ENCODE results near the gene LCK. TPM values are rescaled to one million over a fixed set of nuclear protein-coding genes. Genes with fewer than 3 reads are reported as not detected.

LCK gene
- total and polyA plus RNA-seq, 7 donors = 0.10 to 0.89 (median 0.77) TPM

DNA sequence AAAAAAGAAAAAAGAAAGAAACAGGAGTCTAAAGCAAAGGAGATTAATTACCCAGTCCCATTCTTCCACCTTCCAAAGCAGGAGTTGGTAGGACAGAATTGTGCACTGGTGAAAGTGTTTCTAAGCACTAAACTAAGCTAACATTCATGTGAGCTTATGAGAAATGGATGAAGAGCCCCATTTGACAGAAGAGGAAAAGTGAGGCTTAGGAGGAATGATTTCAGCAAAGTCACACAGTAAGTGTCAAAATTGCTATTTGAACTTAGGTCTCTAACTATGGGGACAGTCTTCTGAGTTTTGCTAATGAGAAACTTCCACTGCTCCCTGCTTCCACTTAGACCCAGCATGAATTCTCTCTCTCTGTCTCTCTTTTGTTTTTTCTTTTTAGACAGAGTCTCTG lies 18.7 kb downstream of the LCK start:
- Histone ChIP-seq H3K27me3 (ENCODE audit: insufficient read depth in 3 of 3, low read length in 2 of 3) (peaks cover 0 to 19% (median 15%) of the 10 kb centered on the region in 3 donors), H3K36me3 (ENCODE audit: insufficient read depth in 1 of 2, low read depth in 1 of 2) (no peaks in the 10 kb centered on the region), H3K4me1 (no peaks in the 10 kb centered on the region), H3K27ac (no peak overlapping the region), H3K9me3 (no peaks in the 10 kb centered on the region), H3K4me3 (no peak overlapping the region)
- DNase-seq (no peak), ATAC-seq (no peak)
- intact Hi-C loops (cut with DNase I) = no loop called here
- TF ChIP-seq, protein P1, sequence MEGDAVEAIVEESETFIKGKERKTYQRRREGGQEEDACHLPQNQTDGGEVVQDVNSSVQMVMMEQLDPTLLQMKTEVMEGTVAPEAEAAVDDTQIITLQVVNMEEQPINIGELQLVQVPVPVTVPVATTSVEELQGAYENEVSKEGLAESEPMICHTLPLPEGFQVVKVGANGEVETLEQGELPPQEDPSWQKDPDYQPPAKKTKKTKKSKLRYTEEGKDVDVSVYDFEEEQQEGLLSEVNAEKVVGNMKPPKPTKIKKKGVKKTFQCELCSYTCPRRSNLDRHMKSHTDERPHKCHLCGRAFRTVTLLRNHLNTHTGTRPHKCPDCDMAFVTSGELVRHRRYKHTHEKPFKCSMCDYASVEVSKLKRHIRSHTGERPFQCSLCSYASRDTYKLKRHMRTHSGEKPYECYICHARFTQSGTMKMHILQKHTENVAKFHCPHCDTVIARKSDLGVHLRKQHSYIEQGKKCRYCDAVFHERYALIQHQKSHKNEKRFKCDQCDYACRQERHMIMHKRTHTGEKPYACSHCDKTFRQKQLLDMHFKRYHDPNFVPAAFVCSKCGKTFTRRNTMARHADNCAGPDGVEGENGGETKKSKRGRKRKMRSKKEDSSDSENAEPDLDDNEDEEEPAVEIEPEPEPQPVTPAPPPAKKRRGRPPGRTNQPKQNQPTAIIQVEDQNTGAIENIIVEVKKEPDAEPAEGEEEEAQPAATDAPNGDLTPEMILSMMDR (IDR thresholded peaks at IDR 0.05) = no peak

DNA sequence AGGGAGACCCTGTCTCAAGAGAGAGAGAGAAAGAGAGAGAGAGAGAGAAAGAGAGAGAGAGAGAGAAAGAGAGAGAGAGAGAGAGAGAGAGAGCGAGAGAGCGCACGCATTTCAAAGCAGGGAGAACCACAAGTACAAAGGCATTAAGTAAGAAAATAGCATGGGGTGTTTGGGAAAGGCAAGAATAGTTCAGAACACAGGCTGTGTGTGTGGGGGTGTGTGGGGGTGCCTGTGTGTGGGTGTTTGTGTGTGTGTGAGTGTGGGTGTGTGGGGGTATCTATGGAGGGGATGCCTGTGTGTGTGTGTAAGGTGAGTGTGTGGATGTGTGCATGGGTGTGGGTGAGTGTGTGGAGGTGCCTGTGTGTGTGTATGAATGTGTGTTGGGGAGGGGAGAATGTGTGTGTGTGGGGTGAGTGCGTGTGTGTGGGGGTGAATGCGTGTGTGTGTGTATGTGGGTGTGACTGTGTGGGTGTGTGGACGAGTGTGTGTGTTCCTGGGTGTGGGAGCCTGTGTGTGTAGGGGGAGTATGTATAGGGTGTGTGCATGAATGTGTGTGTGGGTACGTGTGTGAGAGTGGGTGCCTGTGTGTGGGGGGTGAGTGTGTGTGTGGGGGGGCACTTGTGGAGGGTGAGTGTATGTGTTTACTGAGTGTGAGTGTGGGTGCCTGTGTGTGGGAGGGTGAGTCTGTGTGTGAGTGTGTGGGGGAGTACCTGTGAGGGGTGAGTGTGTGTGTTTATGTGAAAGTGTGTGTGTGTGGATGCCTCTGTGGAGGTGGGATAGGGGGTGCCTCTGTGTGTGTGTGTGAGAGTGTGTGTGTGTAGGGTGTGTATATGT lies 21.7 kb downstream of the LCK start:
- H3K27me3 ChIP-seq (ENCODE audit: insufficient read depth in 3 of 3, low read length in 2 of 3) = peaks cover 0 to 37% (median 25%) of the 10 kb centered on the region in 3 donors
- 61 to 78% (median 74%) methylated on average over 7 of the region's 7 CpGs for WGBS, 3 donors
- H3K4me3 ChIP-seq = no peak overlapping the region
- no peaks in the 10 kb centered on the region for H3K4me1 ChIP-seq
- TF ChIP-seq, protein P1 (IDR thresholded peaks at IDR 0.05) = no peak
- no peaks in the 10 kb centered on the region for H3K36me3 ChIP-seq (ENCODE audit: insufficient read depth in 1 of 2, low read depth in 1 of 2)
- intact Hi-C loops (cut with DNase I) = no loop called here
- no peaks in the 10 kb centered on the region for H3K9me3 ChIP-seq
- H3K27ac ChIP-seq = no peak overlapping the region
- DNase-seq (no peak), ATAC-seq (no peak)

DNA sequence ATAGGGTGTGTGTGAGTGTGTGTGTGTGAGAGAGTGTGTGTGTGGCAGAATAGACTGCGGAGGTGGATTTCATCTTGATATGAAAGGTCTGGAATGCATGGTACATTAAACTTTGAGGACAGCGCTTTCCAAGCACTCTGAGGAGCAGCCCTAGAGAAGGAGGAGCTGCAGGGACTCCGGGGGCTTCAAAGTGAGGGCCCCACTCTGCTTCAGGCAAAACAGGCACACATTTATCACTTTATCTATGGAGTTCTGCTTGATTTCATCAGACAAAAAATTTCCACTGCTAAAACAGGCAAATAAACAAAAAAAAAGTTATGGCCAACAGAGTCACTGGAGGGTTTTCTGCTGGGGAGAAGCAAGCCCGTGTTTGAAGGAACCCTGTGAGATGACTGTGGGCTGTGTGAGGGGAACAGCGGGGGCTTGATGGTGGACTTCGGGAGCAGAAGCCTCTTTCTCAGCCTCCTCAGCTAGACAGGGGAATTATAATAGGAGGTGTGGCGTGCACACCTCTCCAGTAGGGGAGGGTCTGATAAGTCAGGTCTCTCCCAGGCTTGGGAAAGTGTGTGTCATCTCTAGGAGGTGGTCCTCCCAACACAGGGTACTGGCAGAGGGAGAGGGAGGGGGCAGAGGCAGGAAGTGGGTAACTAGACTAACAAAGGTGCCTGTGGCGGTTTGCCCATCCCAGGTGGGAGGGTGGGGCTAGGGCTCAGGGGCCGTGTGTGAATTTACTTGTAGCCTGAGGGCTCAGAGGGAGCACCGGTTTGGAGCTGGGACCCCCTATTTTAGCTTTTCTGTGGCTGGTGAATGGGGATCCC lies 22.5 kb downstream of the LCK start:
- Histone ChIP-seq H3K4me3 (no peak overlapping the region), H3K36me3 (ENCODE audit: insufficient read depth in 1 of 2, low read depth in 1 of 2) (no peaks in the 10 kb centered on the region), H3K9me3 (no peaks in the 10 kb centered on the region), H3K27ac (no peak overlapping the region), H3K27me3 (ENCODE audit: insufficient read depth in 3 of 3, low read length in 2 of 3) (peaks cover 0 to 37% (median 25%) of the 10 kb centered on the region in 3 donors), H3K4me1 (no peaks in the 10 kb centered on the region)
- intact Hi-C loops (cut with DNase I) = no loop called here
- ATAC-seq = no peak
- WGBS, 3 donors = 44 to 50% (median 50%) methylated on average over 10 of the region's 10 CpGs
- no peak for DNase-seq
- TF ChIP-seq, protein P1 (IDR thresholded peaks at IDR 0.05) = no peak

DNA sequence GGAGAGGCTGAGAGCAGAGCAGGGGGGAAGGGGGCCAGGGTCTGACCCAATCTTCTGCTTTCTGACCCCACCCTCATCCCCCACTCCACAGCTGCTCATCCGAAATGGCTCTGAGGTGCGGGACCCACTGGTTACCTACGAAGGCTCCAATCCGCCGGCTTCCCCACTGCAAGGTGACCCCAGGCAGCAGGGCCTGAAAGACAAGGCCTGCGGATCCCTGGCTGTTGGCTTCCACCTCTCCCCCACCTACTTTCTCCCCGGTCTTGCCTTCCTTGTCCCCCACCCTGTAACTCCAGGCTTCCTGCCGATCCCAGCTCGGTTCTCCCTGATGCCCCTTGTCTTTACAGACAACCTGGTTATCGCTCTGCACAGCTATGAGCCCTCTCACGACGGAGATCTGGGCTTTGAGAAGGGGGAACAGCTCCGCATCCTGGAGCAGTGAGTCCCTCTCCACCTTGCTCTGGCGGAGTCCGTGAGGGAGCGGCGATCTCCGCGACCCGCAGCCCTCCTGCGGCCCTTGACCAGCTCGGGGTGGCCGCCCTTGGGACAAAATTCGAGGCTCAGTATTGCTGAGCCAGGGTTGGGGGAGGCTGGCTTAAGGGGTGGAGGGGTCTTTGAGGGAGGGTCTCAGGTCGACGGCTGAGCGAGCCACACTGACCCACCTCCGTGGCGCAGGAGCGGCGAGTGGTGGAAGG lies 23.7 kb downstream of the LCK start:
- Histone ChIP-seq H3K4me1 (no peaks in the 10 kb centered on the region), H3K36me3 (ENCODE audit: insufficient read depth in 1 of 2, low read depth in 1 of 2) (no peaks in the 10 kb centered on the region), H3K9me3 (no peaks in the 10 kb centered on the region), H3K4me3 (no peak overlapping the region), H3K27me3 (ENCODE audit: insufficient read depth in 3 of 3, low read length in 2 of 3) (peaks cover 0 to 37% (median 25%) of the 10 kb centered on the region in 3 donors), H3K27ac (no peak overlapping the region)
- DNase-seq (no peak), ATAC-seq (no peak)
- whole genome bisulfite sequencing, 3 donors = 61 to 68% (median 66%) methylated on average over 28 to 31 of the region's 31 CpGs
- intact Hi-C loops (cut with DNase I) = no loop called here
- TF ChIP-seq, protein P1 (IDR thresholded peaks at IDR 0.05) = no peak
